ENCODE measurements around the gene ELL2.
"Not testable (repeated sequence)": the region's sequence is repeated elsewhere in the genome, so short reads cannot be mapped to it uniquely, and the experiment has no call there.

Gene ELL2

GRCh38 chr5:95909738-95910137 lies 51.9 kb downstream of the ELL2 start:
- DNase-seq (ENCODE audit: low read depth in 1 of 2, low spot score in 1 of 2) = no peak

- DNase-seq (ENCODE audit: low read depth in 1 of 2, low spot score in 1 of 2) = no peak
Observed at GRCh38 chr5:95908799-95909198, 52.9 kb downstream of the ELL2 start.

DNA sequence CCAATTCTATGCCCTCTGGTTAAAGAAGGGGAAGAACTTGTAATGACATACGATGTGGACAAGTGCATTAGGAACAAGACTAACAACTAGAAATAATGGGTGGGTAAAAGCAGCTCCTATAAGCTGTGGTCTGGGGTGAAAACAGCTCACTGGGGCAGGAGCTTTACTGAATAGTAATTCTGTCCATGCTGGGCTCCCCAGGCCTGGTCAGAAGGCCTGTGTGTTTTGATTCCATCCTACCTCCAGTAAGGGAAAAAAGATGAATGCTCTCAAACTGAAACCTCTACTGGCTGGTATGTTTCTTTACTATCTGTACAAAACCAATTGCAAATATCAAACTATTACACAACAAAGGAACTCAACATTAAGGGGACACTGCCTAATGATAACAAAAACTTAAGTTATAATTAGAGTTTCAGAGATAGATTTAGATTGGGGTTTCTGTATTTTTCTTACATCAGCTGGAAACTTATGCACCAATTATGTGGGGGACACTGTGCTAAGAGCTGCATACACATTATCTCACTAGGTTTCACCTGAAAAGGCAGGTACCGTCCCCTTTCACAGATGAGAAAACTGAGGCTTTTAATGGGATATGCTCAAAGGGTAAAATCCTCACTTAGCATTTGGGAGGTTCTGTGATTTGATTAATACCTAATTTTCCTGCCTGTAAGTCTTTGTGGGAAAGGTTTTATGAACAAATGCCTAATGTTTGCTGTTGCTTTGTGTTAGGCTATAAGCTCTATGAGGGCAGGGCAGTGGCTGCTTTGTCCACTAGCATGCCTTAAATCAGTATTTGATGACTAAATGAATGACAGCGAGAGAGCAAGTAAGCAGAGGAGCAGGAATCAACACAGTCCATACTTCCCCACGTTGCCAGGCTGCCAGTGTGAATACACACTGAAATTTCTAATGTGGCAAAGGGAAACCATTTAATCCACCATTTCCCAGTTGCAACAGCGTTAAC lies 53.6 kb downstream of the ELL2 start:
- DNase-seq (ENCODE audit: low read depth in 1 of 2, low spot score in 1 of 2) = no peak

DNA sequence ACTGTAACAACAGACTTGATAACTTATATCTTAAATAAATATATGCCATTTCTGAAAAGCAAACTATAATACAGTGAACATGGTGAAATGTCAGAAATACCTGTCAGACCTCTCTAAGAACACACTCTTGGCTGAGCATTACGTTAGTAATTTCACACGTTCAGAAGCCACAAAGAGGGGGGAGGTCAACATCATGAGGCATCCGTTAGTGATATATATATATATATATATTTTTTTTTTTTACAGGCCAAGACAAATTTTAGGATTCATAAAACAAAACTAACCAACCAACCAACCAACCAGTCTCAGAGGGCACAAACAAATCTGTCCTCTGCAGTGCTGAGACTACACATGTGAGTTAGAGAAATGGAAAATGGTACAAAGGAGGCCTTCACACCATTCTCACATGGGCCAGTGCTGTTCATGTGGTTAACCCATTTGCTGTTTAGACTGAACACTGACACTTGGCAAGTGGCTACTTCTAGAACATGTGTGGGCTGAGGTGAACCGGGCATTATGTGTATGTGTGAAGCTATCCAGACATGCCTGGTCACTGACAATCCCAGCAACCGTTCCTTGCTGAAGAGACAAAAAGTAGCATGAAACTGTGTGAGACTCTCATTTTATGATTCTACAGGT lies 54.5 kb downstream of the ELL2 start:
- DNase-seq (ENCODE audit: low read depth in 1 of 2, low spot score in 1 of 2) = no peak

DNA sequence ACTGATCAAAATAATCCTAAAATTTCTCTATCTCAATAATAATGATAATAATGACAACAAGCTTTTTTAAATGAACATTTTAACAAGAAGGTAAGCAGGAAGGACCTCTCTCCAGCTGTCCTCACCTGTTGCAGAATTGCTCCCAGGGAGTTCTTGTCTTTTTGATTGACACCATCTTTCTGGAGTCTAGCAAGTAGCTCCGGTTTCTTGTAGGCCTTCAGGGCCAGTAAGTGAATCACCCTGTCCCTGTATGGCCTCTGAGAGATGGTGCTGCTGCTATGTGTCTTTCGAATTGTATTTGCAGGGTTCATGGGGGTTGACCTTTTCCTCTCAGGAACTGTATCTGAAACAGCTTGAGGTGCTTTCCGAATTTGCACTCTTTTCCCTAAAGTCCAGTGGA lies 55.3 kb downstream of the ELL2 start:
- not testable (repeated sequence) for DNase-seq (ENCODE audit: low read depth in 1 of 2, low spot score in 1 of 2)

GRCh38 chr5:95904827-95905226 lies 56.8 kb downstream of the ELL2 start:
- no peak for DNase-seq (ENCODE audit: low read depth in 1 of 2, low spot score in 1 of 2)

GRCh38 chr5:95903838-95904237 lies 57.8 kb downstream of the ELL2 start:
- no peak for DNase-seq (ENCODE audit: low read depth in 1 of 2, low spot score in 1 of 2)

- DNase-seq (ENCODE audit: low read depth in 1 of 2, low spot score in 1 of 2) = no peak
Observed at GRCh38 chr5:95901676-95902627, 59.7 kb downstream of the ELL2 start.

- DNase-seq (ENCODE audit: low read depth in 1 of 2, low spot score in 1 of 2) = no peak
Observed at GRCh38 chr5:95900383-95900958, 61.2 kb downstream of the ELL2 start.

DNA sequence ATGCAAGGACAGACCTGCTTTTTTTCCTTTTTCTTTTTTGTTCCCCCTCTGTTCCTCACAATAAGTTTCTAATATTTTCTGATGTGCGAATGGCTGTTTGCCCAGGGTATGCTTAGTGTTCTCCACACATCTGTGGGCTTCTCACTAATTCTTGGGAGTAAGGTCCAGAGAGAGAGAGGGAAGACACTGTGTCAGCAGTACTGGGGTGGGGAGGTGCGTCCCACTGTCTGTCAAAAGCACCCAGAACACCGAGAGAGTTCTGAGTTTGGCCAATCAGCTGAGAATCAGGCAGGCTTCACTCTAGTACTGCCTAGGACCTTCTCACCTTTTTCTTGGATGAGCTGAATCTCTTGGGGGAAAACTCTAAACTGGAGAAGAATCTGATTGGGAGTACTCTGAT lies 61.8 kb downstream of the ELL2 start:
- no peak for DNase-seq (ENCODE audit: low read depth in 1 of 2, low spot score in 1 of 2)

- DNase-seq (ENCODE audit: low read depth in 1 of 2, low spot score in 1 of 2) = no peak
Observed at GRCh38 chr5:95899006-95899405, 62.6 kb downstream of the ELL2 start.

DNA sequence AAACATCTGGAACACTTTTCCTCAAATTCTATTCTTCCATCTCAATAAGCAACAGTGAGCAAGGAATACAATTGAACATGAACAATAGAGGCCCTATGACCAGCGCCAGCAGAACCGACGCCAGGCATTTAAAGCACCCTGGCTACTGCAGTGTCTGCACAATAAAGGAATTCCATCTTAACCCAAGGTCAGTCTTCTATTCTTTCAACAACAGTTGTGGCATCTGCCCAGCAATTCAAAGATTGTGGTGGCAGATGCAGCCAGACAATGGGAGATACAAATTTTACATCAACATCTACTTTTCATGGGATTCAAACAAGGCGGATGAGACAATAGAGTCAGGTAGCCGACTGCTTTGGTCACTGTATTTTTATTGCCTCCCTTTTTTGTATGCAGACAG lies 65.9 kb downstream of the ELL2 start:
- DNase-seq (ENCODE audit: low read depth in 1 of 2, low spot score in 1 of 2) = no peak

DNA sequence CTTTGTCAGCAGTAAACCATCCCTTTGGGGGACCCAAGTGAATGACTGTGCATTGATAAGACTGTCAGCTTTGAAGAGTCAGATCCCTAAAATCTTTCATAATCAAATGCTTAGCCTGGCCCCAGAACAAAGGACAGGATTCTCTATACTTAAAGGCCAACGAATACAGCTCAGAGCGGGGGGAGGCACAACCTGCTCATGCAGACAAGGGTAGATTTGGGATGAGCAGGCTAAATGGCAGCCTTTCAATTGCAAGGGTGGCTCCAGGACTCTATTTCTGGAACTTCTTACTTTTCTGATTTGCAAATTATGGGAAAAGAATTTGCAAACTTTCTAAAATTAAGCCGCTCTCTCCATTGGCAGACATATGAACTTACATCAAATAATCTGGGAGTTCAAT lies 66.4 kb downstream of the ELL2 start:
- no peak for DNase-seq (ENCODE audit: low read depth in 1 of 2, low spot score in 1 of 2)

DNA sequence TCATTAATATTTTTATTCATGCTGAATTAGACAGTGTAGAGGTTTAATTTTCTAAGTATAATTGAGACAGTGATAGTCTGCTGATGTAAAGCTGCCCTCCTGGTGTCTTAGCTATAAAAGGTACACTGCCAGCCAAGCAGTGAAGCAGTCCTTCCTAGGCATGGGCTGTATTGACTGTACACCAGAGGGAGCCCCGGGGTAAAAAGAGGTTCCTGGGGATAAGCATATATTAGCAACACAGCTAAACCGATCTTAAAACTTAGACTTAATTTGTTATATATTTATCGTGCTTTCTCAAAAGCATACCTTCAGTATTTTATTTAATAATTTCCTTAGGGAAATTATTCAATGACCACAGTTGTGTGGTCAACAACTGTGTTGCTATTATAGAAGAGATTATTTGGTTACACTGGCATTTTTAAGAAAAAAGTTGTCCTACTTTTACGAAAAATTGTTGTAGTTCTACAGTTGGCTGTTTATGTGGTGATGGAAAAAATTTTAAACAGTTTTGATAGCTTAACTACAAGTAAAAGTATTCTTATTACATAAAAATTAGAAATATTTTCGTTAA lies 68.8 kb downstream of the ELL2 start:
- DNase-seq (ENCODE audit: low read depth in 1 of 2, low spot score in 1 of 2) = no peak

DNA sequence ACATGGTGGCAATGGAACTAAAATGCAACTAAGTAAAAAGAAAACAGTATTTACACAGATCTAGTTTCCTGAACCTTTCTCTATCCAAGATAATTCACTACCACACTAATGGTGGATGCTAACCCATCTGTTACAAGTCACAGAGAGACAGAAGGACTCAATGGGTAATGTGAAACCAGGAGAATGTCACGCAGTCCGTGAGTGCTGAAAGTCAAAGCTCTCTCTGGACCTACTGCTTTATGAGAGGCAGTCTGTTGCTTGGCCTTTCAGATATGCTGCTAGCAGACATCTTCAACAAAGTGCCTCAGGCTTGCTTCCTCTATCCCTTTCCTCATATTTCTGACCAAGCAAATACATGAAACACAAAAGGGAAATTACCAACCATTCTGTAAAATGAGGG lies 70.2 kb downstream of the ELL2 start:
- DNase-seq (ENCODE audit: low read depth in 1 of 2, low spot score in 1 of 2) = no peak

DNA sequence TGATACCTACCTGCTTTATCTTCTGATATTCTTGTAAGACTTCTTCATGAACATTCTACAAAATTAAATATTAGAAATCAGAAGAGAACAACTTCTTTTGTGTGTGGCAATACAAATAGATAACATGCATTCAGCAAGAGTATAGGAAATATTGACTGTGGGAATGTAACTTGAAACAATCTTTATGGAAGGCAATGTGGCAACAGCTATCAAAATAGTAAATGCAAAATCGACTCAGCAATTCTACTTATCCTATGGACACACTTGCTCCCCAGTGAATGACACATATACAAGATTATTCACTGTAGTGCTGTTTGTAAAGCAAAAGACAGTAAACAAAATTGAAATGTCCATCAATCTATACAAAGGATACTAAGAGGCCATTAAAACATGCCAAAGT lies 72.6 kb downstream of the ELL2 start:
- DNase-seq (ENCODE audit: low read depth in 1 of 2, low spot score in 1 of 2) = no peak

DNA sequence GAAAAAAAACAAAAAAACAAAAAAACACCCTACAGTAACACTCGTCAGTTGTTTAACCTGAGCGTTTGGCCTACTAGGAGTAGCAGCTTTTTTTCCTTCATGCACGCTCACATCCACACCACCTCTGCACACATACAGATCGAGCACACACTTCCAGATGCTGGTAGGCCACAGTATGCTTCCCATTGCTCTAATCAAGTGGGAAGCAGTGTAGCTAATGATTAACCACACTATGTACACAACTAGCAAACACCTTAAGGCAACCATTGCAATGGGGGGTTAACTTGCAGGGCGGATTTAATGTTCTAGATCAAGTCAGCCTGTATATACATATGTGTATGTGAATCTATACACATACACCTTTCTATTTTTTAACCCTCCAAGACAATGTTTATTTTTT lies 73.7 kb downstream of the ELL2 start:
- DNase-seq (ENCODE audit: low read depth in 1 of 2, low spot score in 1 of 2) = no peak

DNA sequence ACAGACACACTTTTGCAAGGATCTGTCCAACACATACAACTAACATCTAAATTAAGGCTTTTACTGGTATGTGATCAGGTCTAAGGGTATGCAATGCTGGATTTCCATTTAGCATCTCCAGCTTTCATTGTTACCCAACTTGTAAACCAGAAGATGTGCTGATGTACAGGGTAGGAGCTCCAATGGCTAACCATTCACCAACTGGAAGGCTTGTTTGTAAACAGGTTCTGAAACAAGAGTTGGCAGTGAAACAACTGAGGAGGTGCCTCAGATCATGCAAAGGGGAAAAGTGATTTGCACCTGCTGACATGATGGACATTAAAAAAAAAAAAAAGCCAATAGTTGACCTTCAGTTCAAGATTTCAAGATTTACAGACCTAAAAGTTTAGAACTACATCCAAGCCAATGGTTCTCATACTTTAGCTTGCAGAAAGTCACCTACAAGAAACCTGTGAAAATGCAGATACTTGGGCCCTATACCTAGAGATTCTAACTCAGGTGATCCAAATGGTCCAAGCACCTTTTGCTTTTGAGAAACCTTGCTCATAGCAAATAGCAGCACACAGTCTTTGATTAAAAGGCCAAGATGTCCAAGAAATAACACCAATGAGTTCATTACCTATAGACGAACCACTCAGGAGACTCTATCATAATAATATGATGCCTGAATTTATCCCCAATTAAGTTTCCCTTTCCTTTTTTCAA lies 75.2 kb downstream of the ELL2 start:
- DNase-seq (ENCODE audit: low read depth in 1 of 2, low spot score in 1 of 2) = no peak

DNA sequence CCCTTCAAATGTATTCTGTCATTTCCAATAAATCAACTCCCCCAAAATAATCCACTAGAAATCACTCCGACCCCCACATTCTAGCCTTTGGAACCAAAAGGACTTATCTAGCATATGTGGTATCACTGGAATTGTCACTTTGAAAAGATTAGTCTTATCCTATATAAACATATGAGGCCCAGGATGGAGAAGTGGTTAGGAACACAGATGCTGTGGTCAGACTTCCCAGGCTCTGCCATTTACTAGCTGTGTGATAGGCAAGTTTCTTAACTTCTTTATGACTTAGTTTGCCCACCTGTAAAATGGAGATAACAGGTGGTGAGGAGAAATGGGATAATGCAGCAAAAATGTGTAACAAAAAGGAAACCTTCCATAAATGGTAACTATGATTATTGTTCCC lies 77.1 kb downstream of the ELL2 start:
- no peak for DNase-seq (ENCODE audit: low read depth in 1 of 2, low spot score in 1 of 2)

- DNase-seq (ENCODE audit: low read depth in 1 of 2, low spot score in 1 of 2) = no peak
Observed at GRCh38 chr5:95884017-95884325, 77.7 kb downstream of the ELL2 start.
